HepG2 (cell line): ENCODE measurements around the gene DUSP7. TPM values are rescaled to one million over a fixed set of nuclear protein-coding genes. Genes with fewer than 3 reads are reported as not detected.

Experiments
- CBX1 ChIP-seq: IDR thresholded peaks from one replicate; pipeline ENCODE4 v1.6.1; 2016; ENCODE audit warnings: antibody characterized with exemption, low read depth
- CHD2 ChIP-seq: IDR thresholded peaks from 2 replicates; pipeline ENCODE4 v1.6.1; 2011; ENCODE audit warnings: low read depth, low read length, improper control_type of control experiment
- ETV5 ChIP-seq: IDR thresholded peaks from 2 replicates; pipeline ENCODE4 v1.6.1; 2018; ENCODE audit warnings: missing biosample characterization, missing genetic modification reagents, inconsistent platforms, borderline replicate concordance
- HMGXB4 ChIP-seq, 2 experiments: sonication (generic) in 1 of 2; formaldehyde crosslinking in 1 of 2; IDR thresholded peaks; 2 replicates each; pipeline versions ENCODE4 v1.4.0 to v1.6.1; 2018 to 2020; ENCODE audit warnings: missing genetic modification reagents in 2 of 2, borderline replicate concordance in 1 of 2, low read depth in 1 of 2, mild to moderate bottlenecking in 1 of 2, missing biosample characterization in 1 of 2
- HNRNPH1 ChIP-seq: fragments of 200-400 bp; formaldehyde crosslinking; optimal IDR thresholded peaks from 2 replicates; pipeline ENCODE3; 2017; ENCODE audit warnings: mild to moderate bottlenecking, low read depth, low read length
- KAT8 ChIP-seq: IDR thresholded peaks from 2 replicates; pipeline ENCODE4 v1.6.1; 2016; ENCODE audit warnings: missing genetic modification reagents, missing compliant biosample characterization
- NFYC ChIP-seq: IDR thresholded peaks from 2 replicates; pipeline ENCODE4 v1.6.1; 2016; ENCODE audit warnings: missing genetic modification reagents, missing compliant biosample characterization
- SOX13 ChIP-seq, 3 experiments: fragments of 450-650 bp in 1 of 3; sonication (generic) in 1 of 3; formaldehyde crosslinking in 1 of 3; IDR thresholded peaks in 2 of 3; conservative IDR thresholded peaks in 1 of 3; 2 replicates each; pipeline versions ENCODE4 v1.5.0 to v1.6.1; 2016 to 2020; ENCODE audit warnings: antibody characterized with exemption in 1 of 3, mild to moderate bottlenecking in 1 of 3, missing compliant biosample characterization in 1 of 3, missing genetic modification reagents in 1 of 3, moderate library complexity in 1 of 3
- SYNCRIP ChIP-seq: fragments of 200-400 bp; formaldehyde crosslinking; IDR thresholded peaks from 2 replicates; pipeline ENCODE4 v1.6.1; 2018; ENCODE audit warnings: mild to moderate bottlenecking, low read depth, low read length; ENCODE audit not compliant: insufficient read depth
- ZNF280D ChIP-seq: sonication (generic); formaldehyde crosslinking; IDR thresholded peaks from 2 replicates; pipeline ENCODE4 v1.5.1; 2020; ENCODE audit warnings: mild to moderate bottlenecking, missing genetic modification reagents
- ZNF30 ChIP-seq: sonication (generic); formaldehyde crosslinking; IDR thresholded peaks from 2 replicates; pipeline ENCODE4 v1.5.0; 2020; ENCODE audit warnings: mild to moderate bottlenecking, missing genetic modification reagents
- ZNF350 ChIP-seq: sonication (generic); formaldehyde crosslinking; IDR thresholded peaks from 2 replicates; pipeline ENCODE4 v1.4.0; 2020; ENCODE audit warnings: mild to moderate bottlenecking, low read depth, missing genetic modification reagents, borderline replicate concordance
- ZNF543 ChIP-seq: sonication (generic); formaldehyde crosslinking; IDR thresholded peaks from 2 replicates; pipeline ENCODE4 v1.4.0; 2020; ENCODE audit warnings: mild to moderate bottlenecking, missing genetic modification reagents
- ZNF792 ChIP-seq: IDR thresholded peaks from 2 replicates; pipeline ENCODE4 v1.6.1; 2016
- polyA plus RNA-seq, 8 experiments: library from polyadenylated mRNA; depleted of rRNA in 3 of 8; stranded (reverse) in 7 of 8; unstranded in 1 of 8; fragments of >200 nt; fragmentation: Illumina TruSeq in 4 of 8; extraction: Trizol in 4 of 8; gene quantifications; 2 replicates each; pipeline versions ENCODE4 v1.2.1 to v1.2.3, GENCODE V29; 2011 to 2016; ENCODE audit warnings: low read depth in 4 of 8, missing spikeins in 1 of 8, mixed read lengths in 1 of 8; ENCODE audit not compliant: insufficient read depth in 1 of 8
- total RNA-seq, 5 experiments: library from RNA; depleted of rRNA; stranded (reverse); fragments of >200 nt; fragmentation: Illumina TruSeq; extraction: Trizol; gene quantifications; 2 replicates each; pipeline ENCODE4 v1.2.3, GENCODE V29; 2016; ENCODE audit warnings: low read depth in 1 of 5
- TF ChIP-seq, protein P1 (sequence below): sonication (generic); formaldehyde crosslinking; IDR thresholded peaks from 2 replicates; pipeline ENCODE4 v1.4.0; 2020; ENCODE audit warnings: mild to moderate bottlenecking, missing genetic modification reagents, borderline replicate concordance
- TF ChIP-seq, protein P2 (sequence below): sonication (generic); formaldehyde crosslinking; IDR thresholded peaks from 2 replicates; pipeline ENCODE4 v1.8.0; 2022; ENCODE audit warnings: missing genetic modification reagents, low read depth, mild to moderate bottlenecking, borderline replicate concordance

Gene DUSP7
- total and polyA plus RNA-seq, 2 of the 13 experiments (the other 11 are each of a cell fraction or from before 2014, with no cell fraction given), result 6.6 to 8.8 TPM

- TF ChIP-seq, protein P1, sequence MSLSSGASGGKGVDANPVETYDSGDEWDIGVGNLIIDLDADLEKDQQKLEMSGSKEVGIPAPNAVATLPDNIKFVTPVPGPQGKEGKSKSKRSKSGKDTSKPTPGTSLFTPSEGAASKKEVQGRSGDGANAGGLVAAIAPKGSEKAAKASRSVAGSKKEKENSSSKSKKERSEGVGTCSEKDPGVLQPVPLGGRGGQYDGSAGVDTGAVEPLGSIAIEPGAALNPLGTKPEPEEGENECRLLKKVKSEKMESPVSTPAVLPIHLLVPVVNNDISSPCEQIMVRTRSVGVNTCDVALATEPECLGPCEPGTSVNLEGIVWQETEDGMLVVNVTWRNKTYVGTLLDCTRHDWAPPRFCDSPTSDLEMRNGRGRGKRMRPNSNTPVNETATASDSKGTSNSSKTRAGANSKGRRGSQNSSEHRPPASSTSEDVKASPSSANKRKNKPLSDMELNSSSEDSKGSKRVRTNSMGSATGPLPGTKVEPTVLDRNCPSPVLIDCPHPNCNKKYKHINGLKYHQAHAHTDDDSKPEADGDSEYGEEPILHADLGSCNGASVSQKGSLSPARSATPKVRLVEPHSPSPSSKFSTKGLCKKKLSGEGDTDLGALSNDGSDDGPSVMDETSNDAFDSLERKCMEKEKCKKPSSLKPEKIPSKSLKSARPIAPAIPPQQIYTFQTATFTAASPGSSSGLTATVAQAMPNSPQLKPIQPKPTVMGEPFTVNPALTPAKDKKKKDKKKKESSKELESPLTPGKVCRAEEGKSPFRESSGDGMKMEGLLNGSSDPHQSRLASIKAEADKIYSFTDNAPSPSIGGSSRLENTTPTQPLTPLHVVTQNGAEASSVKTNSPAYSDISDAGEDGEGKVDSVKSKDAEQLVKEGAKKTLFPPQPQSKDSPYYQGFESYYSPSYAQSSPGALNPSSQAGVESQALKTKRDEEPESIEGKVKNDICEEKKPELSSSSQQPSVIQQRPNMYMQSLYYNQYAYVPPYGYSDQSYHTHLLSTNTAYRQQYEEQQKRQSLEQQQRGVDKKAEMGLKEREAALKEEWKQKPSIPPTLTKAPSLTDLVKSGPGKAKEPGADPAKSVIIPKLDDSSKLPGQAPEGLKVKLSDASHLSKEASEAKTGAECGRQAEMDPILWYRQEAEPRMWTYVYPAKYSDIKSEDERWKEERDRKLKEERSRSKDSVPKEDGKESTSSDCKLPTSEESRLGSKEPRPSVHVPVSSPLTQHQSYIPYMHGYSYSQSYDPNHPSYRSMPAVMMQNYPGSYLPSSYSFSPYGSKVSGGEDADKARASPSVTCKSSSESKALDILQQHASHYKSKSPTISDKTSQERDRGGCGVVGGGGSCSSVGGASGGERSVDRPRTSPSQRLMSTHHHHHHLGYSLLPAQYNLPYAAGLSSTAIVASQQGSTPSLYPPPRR (CRISPR knock-in tag), result peak; percentile 95
- TF ChIP-seq CBX1 (peak; percentile 16), SYNCRIP (no peak), ZNF792 (CRISPR knock-in tag) (peak; percentile 78), ZNF30 (CRISPR knock-in tag) (no peak), HMGXB4 (CRISPR knock-in tag; IDR thresholded peaks at IDR 0.05; ENCODE audit: borderline replicate concordance in 1 of 2, low read depth in 1 of 2) (peak in 1 of 2 experiments; percentile 37; a peak in 1 of 4 replicates), NFYC (CRISPR knock-in tag) (peak; percentile 24; the same call in 1 of the 2 replicates), ZNF543 (CRISPR knock-in tag) (no peak; the same call in 1 of the 2 replicates), ZNF280D (CRISPR knock-in tag) (peak; percentile 41; the same call in 1 of the 2 replicates), ZNF350 (CRISPR knock-in tag) (peak; percentile 66; the same call in 1 of the 2 replicates), CHD2 (no peak), SOX13 (IDR thresholded peaks at IDR 0.05) (no peak), SOX13 (CRISPR knock-in tag; conservative IDR thresholded peaks at IDR 0.05 in 1 of 2, IDR thresholded peaks at IDR 0.05 in 1 of 2) (peak in 1 of 2 experiments; percentile 72; a peak in 1 of 4 replicates), KAT8 (CRISPR knock-in tag) (peak; percentile 70; the same call in 1 of the 2 replicates), HNRNPH1 (no peak), ETV5 (peak; percentile 53; the same call in 1 of the 2 replicates)
- TF ChIP-seq, protein P2, sequence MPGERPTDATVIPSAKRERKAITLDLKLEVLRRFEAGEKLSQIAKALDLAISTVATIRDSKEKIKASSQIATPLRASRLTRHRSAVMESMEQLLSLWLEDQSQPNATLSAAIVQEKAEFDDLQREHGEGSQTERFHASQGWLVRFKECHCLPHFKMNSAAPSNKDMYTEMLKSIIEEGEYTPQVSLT, result 0 out of 2 replicates have a peak, but pooled peaks have one; percentile 49
Measured at GRCh38 chr3:52080830-52081719, 24.7 kb upstream of the DUSP7 start (continued).
